GM19035 (cell line): ENCODE results near the gene SLC4A1AP.
"Not testable (repeated sequence)": the region's sequence is repeated elsewhere in the genome, so short reads cannot be mapped to it uniquely, and the experiment has no call there.

ENCODE experiments used
- ATAC-seq: cut with Tn5 transposase; IDR thresholded peaks from one replicate; pipeline ENCODE4 v1.9.1; 2021; ENCODE audit not compliant: unreplicated experiment

Gene SLC4A1AP

GRCh38 chr2:27663285-27664153 lies at the start of gene SLC4A1AP, which contains the start of gene SUPT7L:
SLC4A1AP (plus strand) TSS chr2:27663889; CDS start chr2:27663915, 26 bp downstream.
SUPT7L (minus strand) TSS chr2:27663614; CDS start chr2:27662192, 1,422 bp downstream.
- ATAC-seq = peak; percentile 74

GRCh38 chr2:27613985-27614384 lies 49.7 kb upstream of the SLC4A1AP start:
- ATAC-seq = no peak

- ATAC-seq = no peak
These were observed 48.4 kb upstream of the SLC4A1AP start for GRCh38 chr2:27615316-27615715.

GRCh38 chr2:27621524-27621923 lies 42.2 kb upstream of the SLC4A1AP start:
- no peak for ATAC-seq

GRCh38 chr2:27622921-27623384 lies 40.7 kb upstream of the SLC4A1AP start:
- no peak for ATAC-seq

- no peak for ATAC-seq
These were observed 38.7 kb upstream of the SLC4A1AP start for GRCh38 chr2:27624943-27625342.

- not testable (repeated sequence) for ATAC-seq
These were observed 37.4 kb upstream of the SLC4A1AP start for GRCh38 chr2:27626323-27626722.

- ATAC-seq = not testable (repeated sequence)
These were observed 36.8 kb upstream of the SLC4A1AP start for GRCh38 chr2:27626921-27627320.

- ATAC-seq = peak; percentile 18
These were observed 35.5 kb upstream of the SLC4A1AP start for GRCh38 chr2:27627963-27628766.

- ATAC-seq = peak; percentile 99
These were observed 34.7 kb upstream of the SLC4A1AP start, which contains the start of the genes CCDC121 and GPN1 for GRCh38 chr2:27628767-27629709. CCDC121 (minus strand) TSS chr2:27629012; CDS start chr2:27627799, 1,213 bp downstream. GPN1 (plus strand) TSS chr2:27629050; CDS start chr2:27629059, 9 bp downstream.

- ATAC-seq = not testable (repeated sequence)
These were observed 33.4 kb upstream of the SLC4A1AP start for GRCh38 chr2:27630257-27630656.

GRCh38 chr2:27634291-27634690 lies 29.4 kb upstream of the SLC4A1AP start:
- no peak for ATAC-seq

- no peak for ATAC-seq
These were observed 26.9 kb upstream of the SLC4A1AP start for GRCh38 chr2:27636766-27637165.

- ATAC-seq = no peak
These were observed 25.6 kb upstream of the SLC4A1AP start for GRCh38 chr2:27638037-27638637.

- no peak for ATAC-seq
These were observed 25.0 kb upstream of the SLC4A1AP start for GRCh38 chr2:27638709-27639108.

GRCh38 chr2:27640722-27641245 lies 22.9 kb upstream of the SLC4A1AP start:
- ATAC-seq = no peak

GRCh38 chr2:27645197-27645596 lies 18.5 kb upstream of the SLC4A1AP start:
- ATAC-seq = no peak

- ATAC-seq = no peak
These were observed 16.4 kb upstream of the SLC4A1AP start for GRCh38 chr2:27647289-27647688.

GRCh38 chr2:27647737-27648136 lies 16.0 kb upstream of the SLC4A1AP start:
- ATAC-seq = no peak

GRCh38 chr2:27651056-27651455 lies 12.6 kb upstream of the SLC4A1AP start:
- ATAC-seq = no peak
